GM21576 (cell line): ENCODE results near the gene CHD8.

Experiments used
- ATAC-seq: cut with Tn5 transposase; IDR thresholded peaks from one replicate; pipeline ENCODE4 v1.9.1; 2021; ENCODE audit warnings: mild to moderate bottlenecking, moderate library complexity; ENCODE audit not compliant: unreplicated experiment

Gene CHD8

GRCh38 chr14:21440859-21441258, 15.1 kb downstream of the CHD8 start:
- ATAC-seq, result no peak

GRCh38 chr14:21437063-21437901, 18.6 kb downstream of the CHD8 start:
- peak; percentile 98 for ATAC-seq

GRCh38 chr14:21436567-21437062, 19.3 kb downstream of the CHD8 start:
- ATAC-seq, result no peak

- ATAC-seq, result no peak
Measured at GRCh38 chr14:21431126-21431525, 24.8 kb downstream of the CHD8 start.

GRCh38 chr14:21428930-21429329, 27.0 kb downstream of the CHD8 start:
- no peak for ATAC-seq

GRCh38 chr14:21426692-21427091, 29.2 kb downstream of the CHD8 start:
- no peak for ATAC-seq

GRCh38 chr14:21419528-21419927, 36.4 kb downstream of the CHD8 start:
- ATAC-seq, result no peak

- no peak for ATAC-seq
Measured at GRCh38 chr14:21415329-21415728, 40.6 kb downstream of the CHD8 start.

GRCh38 chr14:21414137-21414631, 41.7 kb downstream of the CHD8 start:
- no peak for ATAC-seq

- no peak for ATAC-seq
Measured at GRCh38 chr14:21408147-21408546, 47.8 kb downstream of the CHD8 start.

GRCh38 chr14:21406213-21406612, 49.7 kb downstream of the CHD8 start:
- ATAC-seq, result no peak

GRCh38 chr14:21405097-21405496, 50.8 kb downstream of the CHD8 start:
- ATAC-seq, result no peak

- no peak for ATAC-seq
Measured at GRCh38 chr14:21399311-21399870, 56.5 kb downstream of the CHD8 start.

- ATAC-seq, result no peak
Measured at GRCh38 chr14:21398901-21399300, 57.0 kb downstream of the CHD8 start.

GRCh38 chr14:21395450-21395849, 60.5 kb downstream of the CHD8 start:
- no peak for ATAC-seq

GRCh38 chr14:21385188-21385904, 70.6 kb downstream of the CHD8 start:
- ATAC-seq, result peak; percentile 30

GRCh38 chr14:21384494-21384851, 71.5 kb downstream of the CHD8 start:
- peak; percentile 15 for ATAC-seq

GRCh38 chr14:21383848-21384493, 72.0 kb downstream of the CHD8 start, which contains the start of gene SUPT16H:
Gene SUPT16H, minus strand, starts transcription at chr14:21384019. Its CDS starts 92 bp downstream, at chr14:21383927.
- peak; percentile 91 for ATAC-seq

- no peak for ATAC-seq
Measured at GRCh38 chr14:21382886-21383847, 72.8 kb downstream of the CHD8 start.

- ATAC-seq, result no peak
Measured at GRCh38 chr14:21382095-21382494, 73.8 kb downstream of the CHD8 start.
